PC-3 (cell line): ENCODE measurements around the gene CCDC91. TPM values are rescaled to one million over a fixed set of nuclear protein-coding genes. Genes with fewer than 3 reads are reported as not detected.

Source experiments
- ATAC-seq: fragments of 200-7000 bp; cut with Tn5 transposase; 2 replicates; pipeline ENCODE4 v1.9.1; 2020; ENCODE audit warnings: mild to moderate bottlenecking, moderate library complexity
- BruUV-seq: library from RNA; stranded (reverse); fragments of 400-500 nt; replicated peaks from 2 replicates; lab custom pipeline; 2021; lab: Mats Ljungman, UMichigan
- CTCF ChIA-PET: fragments of 300-600 bp; sonication (Branson Sonifier 250); formaldehyde crosslinking; loops from one replicate; lab custom pipeline; 2022; ENCODE audit warnings: antibody characterized with exemption; lab: Charles Lee
- POLR2A ChIA-PET: fragments of 300-600 bp; sonication (Branson Sonifier 250); formaldehyde crosslinking; loops from one replicate; lab custom pipeline; 2022; ENCODE audit warnings: antibody characterized with exemption; ENCODE audit not compliant: unreplicated experiment; lab: Charles Lee
- DNase-seq: peaks from one replicate; pipeline ENCODE4 v3.0.0-alpha.2; 2015
- H2AFZ ChIP-seq: fragments of 300-600 bp; sonication (generic); 2 replicates; pipeline ENCODE4 v1.6.0; 2016; ENCODE audit warnings: antibody characterized with exemption, low read length
- H3F3A ChIP-seq: fragments of 300-600 bp; sonication (generic); one replicate; pipeline ENCODE4 v1.6.0; 2017; ENCODE audit warnings: antibody characterized with exemption, low read length, control low read depth, mild to moderate bottlenecking; ENCODE audit not compliant: unreplicated experiment
- H3K27ac ChIP-seq: fragments of 300-600 bp; sonication (generic); 2 replicates; pipeline ENCODE4 v1.5.1; 2016; ENCODE audit warnings: mild to moderate bottlenecking, low read length
- H3K27me3 ChIP-seq: fragments of 300-600 bp; sonication (generic); 2 replicates; pipeline ENCODE4 v1.6.1; 2016; ENCODE audit warnings: low read length, mixed read lengths
- H3K36me3 ChIP-seq: fragments of 300-600 bp; sonication (generic); 2 replicates; pipeline ENCODE4 v1.6.1; 2016; ENCODE audit warnings: low read depth, mixed run types, low read length, mixed read lengths
- H3K4me1 ChIP-seq: fragments of 300-600 bp; sonication (generic); 2 replicates; pipeline ENCODE4 v1.5.1; 2016; ENCODE audit warnings: low read length; ENCODE audit not compliant: insufficient read depth
- H3K4me2 ChIP-seq: fragments of 300-600 bp; sonication (generic); 2 replicates; pipeline ENCODE4 v1.6.0; 2016; ENCODE audit warnings: low read length
- H3K4me3 ChIP-seq: fragments of 300-600 bp; sonication (generic); 2 replicates; pipeline ENCODE4 v1.5.1; 2016; ENCODE audit warnings: mild to moderate bottlenecking, low read length, mixed read lengths
- H3K79me2 ChIP-seq: fragments of 300-600 bp; sonication (generic); 2 replicates; pipeline ENCODE4 v1.6.1; 2017; ENCODE audit warnings: low read length, mixed read lengths
- H3K9ac ChIP-seq: fragments of 300-600 bp; sonication (generic); 2 replicates; pipeline ENCODE4 v1.6.0; 2016; ENCODE audit warnings: mild to moderate bottlenecking, low read length
- H3K9me2 ChIP-seq: fragments of 300-600 bp; sonication (generic); replicated peaks from 2 replicates; pipeline ENCODE4 v1.6.1; 2016; ENCODE audit warnings: mixed run types, low read length, mixed read lengths
- H3K9me3 ChIP-seq: fragments of 300-600 bp; sonication (generic); 2 replicates; pipeline ENCODE4 v1.6.1; 2016; ENCODE audit warnings: low read length, mixed read lengths
- H4K20me1 ChIP-seq: fragments of 300-600 bp; sonication (generic); 2 replicates; pipeline ENCODE4 v1.6.1; 2016; ENCODE audit warnings: low read length, mixed read lengths
- EZH2 ChIP-seq: fragments of 300-600 bp; sonication (generic); IDR thresholded peaks from one replicate; pipeline ENCODE4 v1.6.1; 2017; ENCODE audit warnings: antibody characterized with exemption, mild to moderate bottlenecking, low read length; ENCODE audit not compliant: unreplicated experiment
- EZH2phosphoT487 ChIP-seq: fragments of 300-600 bp; sonication (generic); IDR thresholded peaks from 2 replicates; pipeline ENCODE4 v1.6.1; 2018; ENCODE audit warnings: mild to moderate bottlenecking, antibody characterized with exemption, low read length, borderline replicate concordance
- intact Hi-C: fragments of 100-400 bp; cut with micrococcal nuclease; formaldehyde crosslinking; loops from 2 replicates; pipeline ENCODE4 v1.9.0; 2023
- total RNA-seq: library from RNA; depleted of rRNA; stranded (reverse); fragments of >200 nt; gene quantifications from 2 replicates; pipeline ENCODE4 v1.2.3, GENCODE V29; 2014
- TF ChIP-seq, protein P1 (sequence below): fragments of 300-600 bp; sonication (generic); conservative IDR thresholded peaks from 2 replicates; pipeline ENCODE4 v1.5.1; 2017; ENCODE audit warnings: antibody characterized with exemption, low read depth, mild to moderate bottlenecking, low read length

The CCDC91 gene
- total RNA-seq, 1 experiment from 2014 or later = 15.7 TPM

DNA sequence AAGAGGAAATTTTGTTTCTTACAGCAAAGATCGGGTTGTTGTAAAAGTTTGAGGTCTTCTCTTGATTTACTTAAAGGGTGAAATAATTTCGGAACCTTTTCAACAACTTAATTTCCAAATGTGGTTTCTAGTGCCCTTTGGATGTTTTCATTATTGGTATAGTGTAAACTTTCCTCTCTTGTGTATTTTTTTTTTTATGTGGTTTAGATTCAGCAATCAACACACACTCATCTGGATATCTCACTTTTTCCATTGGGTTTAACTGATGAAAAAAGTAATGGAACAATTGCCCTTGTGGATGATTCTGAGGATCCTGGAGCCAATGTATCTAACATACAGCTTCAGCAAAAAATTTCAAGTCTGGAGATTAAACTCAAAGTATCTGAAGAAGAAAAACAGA lies 116.3 kb downstream of the CCDC91 start:
- Histone ChIP-seq H3K4me1 (no peaks in the 10 kb centered on the region), H3K27ac (no peak overlapping the region), H3K4me3 (no peak overlapping the region), H3F3A (no peaks in the 10 kb centered on the region), H3K9me3 (no peaks in the 10 kb centered on the region), H2AFZ (no peak overlapping the region), H3K36me3 (no peaks in the 10 kb centered on the region), H3K79me2 (no peaks in the 10 kb centered on the region), H3K9me2 (no peaks in the 10 kb centered on the region), H3K9ac (no peak overlapping the region), H3K27me3 (no peaks in the 10 kb centered on the region), H4K20me1 (no peaks in the 10 kb centered on the region), H3K4me2 (no peak overlapping the region)
- ChIA-PET POLR2A (no interaction called here), CTCF (no interaction called here)
- ATAC-seq (no peak), DNase-seq (no peak)
- no TSS peak for BruUV-seq
- TF ChIP-seq EZH2phosphoT487 (no peak), EZH2 (no peak)
- TF ChIP-seq, protein P1, sequence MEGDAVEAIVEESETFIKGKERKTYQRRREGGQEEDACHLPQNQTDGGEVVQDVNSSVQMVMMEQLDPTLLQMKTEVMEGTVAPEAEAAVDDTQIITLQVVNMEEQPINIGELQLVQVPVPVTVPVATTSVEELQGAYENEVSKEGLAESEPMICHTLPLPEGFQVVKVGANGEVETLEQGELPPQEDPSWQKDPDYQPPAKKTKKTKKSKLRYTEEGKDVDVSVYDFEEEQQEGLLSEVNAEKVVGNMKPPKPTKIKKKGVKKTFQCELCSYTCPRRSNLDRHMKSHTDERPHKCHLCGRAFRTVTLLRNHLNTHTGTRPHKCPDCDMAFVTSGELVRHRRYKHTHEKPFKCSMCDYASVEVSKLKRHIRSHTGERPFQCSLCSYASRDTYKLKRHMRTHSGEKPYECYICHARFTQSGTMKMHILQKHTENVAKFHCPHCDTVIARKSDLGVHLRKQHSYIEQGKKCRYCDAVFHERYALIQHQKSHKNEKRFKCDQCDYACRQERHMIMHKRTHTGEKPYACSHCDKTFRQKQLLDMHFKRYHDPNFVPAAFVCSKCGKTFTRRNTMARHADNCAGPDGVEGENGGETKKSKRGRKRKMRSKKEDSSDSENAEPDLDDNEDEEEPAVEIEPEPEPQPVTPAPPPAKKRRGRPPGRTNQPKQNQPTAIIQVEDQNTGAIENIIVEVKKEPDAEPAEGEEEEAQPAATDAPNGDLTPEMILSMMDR = no peak
- intact Hi-C loops = no loop called here

DNA sequence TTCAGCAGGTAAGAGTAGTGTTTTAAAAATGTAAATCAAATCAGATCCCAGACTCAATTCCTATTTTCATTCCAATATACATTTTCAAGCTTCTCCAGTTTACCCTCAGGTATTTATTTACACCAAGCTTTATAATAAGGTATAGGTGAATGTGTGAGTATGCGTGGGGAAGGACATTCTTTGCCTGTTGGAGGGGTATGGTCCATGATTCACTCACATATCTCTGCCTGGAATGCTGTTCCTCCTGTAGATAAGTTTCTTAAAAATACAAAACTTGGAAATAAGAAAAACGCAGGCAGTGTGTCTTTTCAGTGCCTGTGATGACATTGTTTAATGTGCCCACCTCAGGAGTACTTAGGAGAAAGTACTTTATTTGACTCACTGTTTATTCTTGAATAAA lies 118.6 kb downstream of the CCDC91 start:
- H3K79me2 ChIP-seq = no peaks in the 10 kb centered on the region
- no peak overlapping the region for H2AFZ ChIP-seq
- H3K9ac ChIP-seq = no peak overlapping the region
- H3F3A ChIP-seq = no peaks in the 10 kb centered on the region
- no peak overlapping the region for H3K4me3 ChIP-seq
- no peaks in the 10 kb centered on the region for H3K27me3 ChIP-seq
- H3K4me1 ChIP-seq = peaks cover 6% of the 10 kb centered on the region; the same call in 1 of the 2 replicates
- POLR2A ChIA-PET = no interaction called here
- H3K27ac ChIP-seq = no peak overlapping the region
- no peaks in the 10 kb centered on the region for H3K36me3 ChIP-seq
- TF ChIP-seq EZH2phosphoT487 = no peak
- no peak for TF ChIP-seq EZH2
- TF ChIP-seq, protein P1 = no peak
- no peaks in the 10 kb centered on the region for H3K9me2 ChIP-seq
- H3K4me2 ChIP-seq = no peak overlapping the region
- DNase-seq = no peak
- CTCF ChIA-PET = no interaction called here
- H3K9me3 ChIP-seq = no peaks in the 10 kb centered on the region
- no peak for ATAC-seq
- H4K20me1 ChIP-seq = no peaks in the 10 kb centered on the region
- intact Hi-C loops = no loop called here
- no TSS peak for BruUV-seq

DNA sequence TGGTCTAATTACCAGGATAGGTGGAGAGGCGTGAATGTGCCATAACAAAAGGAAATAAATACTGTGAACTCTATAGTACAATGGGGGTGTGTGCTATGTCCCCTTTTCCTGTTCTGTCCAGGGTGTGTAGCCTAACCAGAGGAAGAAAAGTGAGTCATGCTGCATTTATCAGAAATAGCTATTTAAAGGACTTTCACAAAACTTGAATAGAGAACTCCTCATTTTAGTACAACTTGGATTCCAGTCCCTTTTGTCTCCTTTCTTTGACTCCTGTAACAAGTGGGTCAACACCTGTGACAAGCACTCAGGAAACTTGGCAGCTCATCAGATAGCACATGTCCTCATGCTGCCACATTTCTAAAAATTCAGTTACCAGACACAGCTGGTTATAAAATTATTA lies 123.4 kb downstream of the CCDC91 start:
- Histone ChIP-seq H3K27ac (no peak overlapping the region), H3K4me1 (peaks cover 6% of the 10 kb centered on the region; the same call in 1 of the 2 replicates), H3K4me2 (peak overlapping the region; percentile 6; the same call in 1 of the 2 replicates), H3K9me2 (no peaks in the 10 kb centered on the region), H2AFZ (no peak overlapping the region), H3K27me3 (no peaks in the 10 kb centered on the region), H3K9ac (no peak overlapping the region), H3K79me2 (no peaks in the 10 kb centered on the region), H3K36me3 (peaks cover 8% of the 10 kb centered on the region; the same call in 1 of the 2 replicates), H4K20me1 (no peaks in the 10 kb centered on the region), H3K9me3 (no peaks in the 10 kb centered on the region), H3K4me3 (no peak overlapping the region), H3F3A (no peaks in the 10 kb centered on the region)
- TF ChIP-seq EZH2phosphoT487 (no peak), EZH2 (no peak)
- TF ChIP-seq, protein P1 = no peak
- no TSS peak for BruUV-seq
- ChIA-PET POLR2A (no interaction called here), CTCF (no interaction called here)
- intact Hi-C loops = no loop called here
- DNase-seq = peak; percentile 32
- ATAC-seq = peak; percentile 75
